GM12872 (cell line): ENCODE measurements around the gene KIF2C.

Experiments
- TF ChIP-seq, protein P1 (sequence below): IDR thresholded peaks from 3 replicates; pipeline ENCODE4 v1.5.1; 2011; ENCODE audit warnings: low read depth, mild to moderate bottlenecking, low read length, moderate library complexity; ENCODE audit not compliant: insufficient read depth

KIF2C gene

DNA sequence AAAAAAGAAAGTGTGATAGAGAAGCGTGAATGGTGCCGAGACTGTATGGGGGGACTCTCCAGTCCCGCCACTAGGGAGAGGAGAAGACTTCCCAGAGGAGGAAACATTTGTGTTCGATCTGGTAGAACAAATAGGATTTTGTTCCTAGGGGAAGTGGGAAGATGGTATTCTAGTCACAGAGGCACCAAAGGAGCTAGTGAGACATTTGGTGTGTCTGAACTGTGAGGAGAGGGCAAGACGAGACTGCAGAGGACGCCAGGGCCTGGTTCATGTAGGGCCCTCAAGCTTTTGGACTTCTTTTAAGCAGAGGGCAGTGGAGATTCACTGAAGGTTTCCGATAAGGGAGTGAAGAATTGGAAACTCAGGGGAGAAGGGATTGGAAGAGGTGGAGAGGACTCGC, 71.6 kb downstream of the KIF2C start:
- TF ChIP-seq, protein P1, sequence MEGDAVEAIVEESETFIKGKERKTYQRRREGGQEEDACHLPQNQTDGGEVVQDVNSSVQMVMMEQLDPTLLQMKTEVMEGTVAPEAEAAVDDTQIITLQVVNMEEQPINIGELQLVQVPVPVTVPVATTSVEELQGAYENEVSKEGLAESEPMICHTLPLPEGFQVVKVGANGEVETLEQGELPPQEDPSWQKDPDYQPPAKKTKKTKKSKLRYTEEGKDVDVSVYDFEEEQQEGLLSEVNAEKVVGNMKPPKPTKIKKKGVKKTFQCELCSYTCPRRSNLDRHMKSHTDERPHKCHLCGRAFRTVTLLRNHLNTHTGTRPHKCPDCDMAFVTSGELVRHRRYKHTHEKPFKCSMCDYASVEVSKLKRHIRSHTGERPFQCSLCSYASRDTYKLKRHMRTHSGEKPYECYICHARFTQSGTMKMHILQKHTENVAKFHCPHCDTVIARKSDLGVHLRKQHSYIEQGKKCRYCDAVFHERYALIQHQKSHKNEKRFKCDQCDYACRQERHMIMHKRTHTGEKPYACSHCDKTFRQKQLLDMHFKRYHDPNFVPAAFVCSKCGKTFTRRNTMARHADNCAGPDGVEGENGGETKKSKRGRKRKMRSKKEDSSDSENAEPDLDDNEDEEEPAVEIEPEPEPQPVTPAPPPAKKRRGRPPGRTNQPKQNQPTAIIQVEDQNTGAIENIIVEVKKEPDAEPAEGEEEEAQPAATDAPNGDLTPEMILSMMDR = no peak

DNA sequence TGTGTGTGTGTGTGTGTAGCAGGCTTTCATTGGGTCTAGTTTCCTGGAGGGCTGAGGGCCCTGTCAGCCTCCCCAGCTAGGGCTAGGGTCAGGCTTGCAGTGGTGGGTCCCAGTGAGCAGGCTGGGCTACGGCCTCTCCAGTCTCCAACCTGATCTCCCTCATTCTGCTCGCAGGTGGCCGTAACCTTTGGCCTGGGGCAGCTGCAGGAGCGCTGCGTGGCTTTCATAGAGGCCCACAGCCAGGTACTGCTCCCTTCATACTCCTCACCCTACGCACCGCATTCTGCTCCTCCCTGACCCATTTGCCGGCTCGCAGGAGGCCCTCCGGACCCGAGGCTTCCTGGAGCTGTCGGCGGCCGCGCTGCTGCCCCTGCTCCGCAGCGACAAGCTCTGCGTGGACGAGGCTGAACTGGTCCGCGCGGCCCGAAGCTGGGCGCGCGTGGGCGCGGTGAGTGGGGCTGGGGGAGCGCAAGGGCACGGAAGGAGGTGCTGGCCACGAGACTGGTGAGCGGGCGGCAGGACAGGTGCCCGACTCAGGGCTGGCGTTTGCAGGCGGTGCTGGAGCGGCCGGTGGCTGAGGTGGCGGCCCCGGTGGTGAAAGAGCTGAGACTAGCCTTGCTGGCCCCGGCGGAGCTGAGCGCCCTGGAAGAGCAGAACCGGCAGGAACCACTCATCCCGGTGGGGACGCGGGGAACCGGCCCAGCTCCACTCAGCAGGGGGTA, 73.3 kb downstream of the KIF2C start:
- TF ChIP-seq, protein P1 = no peak

DNA sequence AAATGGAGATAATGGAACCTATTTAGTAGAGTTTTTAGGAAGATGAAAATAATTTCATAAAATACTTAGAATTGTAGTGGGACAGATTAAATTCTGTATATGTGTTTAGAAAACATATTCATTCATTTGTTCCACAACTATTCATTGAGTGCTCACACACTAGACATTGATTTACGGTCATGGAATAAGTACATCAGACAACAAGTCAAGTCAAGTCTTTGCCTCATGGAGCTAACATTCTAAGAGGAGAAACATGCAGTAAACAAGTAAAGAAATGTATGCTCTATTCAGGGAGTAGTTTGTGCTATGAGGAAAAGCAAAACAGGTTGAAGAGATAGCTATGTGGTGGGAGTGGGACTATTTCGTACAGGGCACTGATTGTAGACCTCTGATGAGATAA, 77.7 kb downstream of the KIF2C start:
- TF ChIP-seq, protein P1 = no peak
